Neural cell (in vitro differentiated cells): ENCODE data around the gene TSGA10.

Experiments used
- CTCF ChIP-seq: fragments of 450-650 bp; IDR thresholded peaks from 2 replicates; pipeline ENCODE4 v1.5.1; 2014; ENCODE audit warnings: antibody characterized with exemption, mild to moderate bottlenecking, moderate library complexity; ENCODE audit not compliant: poor library complexity, severe bottlenecking
- EP300 ChIP-seq: fragments of 450-650 bp; conservative IDR thresholded peaks from 2 replicates; pipeline ENCODE4 v1.6.1; 2014; ENCODE audit warnings: antibody characterized with exemption, mild to moderate bottlenecking, moderate library complexity; ENCODE audit not compliant: poor library complexity, severe bottlenecking

DNA sequence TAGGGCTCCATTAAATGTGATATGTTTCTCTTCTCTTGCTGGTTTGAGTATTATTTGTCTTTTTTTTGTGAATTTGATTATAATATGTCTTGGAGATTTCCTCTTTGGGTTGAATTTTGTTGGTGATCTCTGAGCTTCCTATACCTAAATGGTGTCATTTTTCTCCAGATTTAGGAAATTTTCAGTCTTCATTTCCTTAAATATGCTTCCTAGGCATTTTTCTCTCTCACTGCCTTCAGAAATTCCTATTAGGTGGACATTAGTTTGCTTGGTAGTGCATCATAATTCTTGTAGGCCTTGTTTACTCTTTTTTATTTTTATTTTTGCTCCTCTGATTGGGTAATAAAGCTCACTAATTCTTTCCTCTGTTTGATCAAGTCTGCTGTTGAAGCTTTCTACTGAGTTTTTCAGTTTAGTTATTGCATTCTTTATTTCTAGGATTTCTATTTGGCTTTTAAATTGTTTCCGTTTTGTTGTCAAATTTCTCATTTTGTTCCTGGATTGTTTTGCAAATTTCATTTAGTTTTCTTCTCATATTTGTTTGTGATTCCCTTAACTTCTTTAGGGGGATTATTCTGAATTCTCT lies 182.1 kb downstream of the TSGA10 start:
- TF ChIP-seq CTCF = no peak
- TF ChIP-seq EP300 = no peak
